Measurements from ENCODE around the gene ARL17B. TPM values are rescaled to one million over a fixed set of nuclear protein-coding genes. Genes with fewer than 3 reads are reported as not detected.
"Not testable (repeated sequence)": the region's sequence is repeated elsewhere in the genome, so short reads cannot be mapped to it uniquely, and the experiment has no call there.

The ARL17B gene
- 4.6 and 5.1 TPM in 2 replicates for polyA plus RNA-seq (2013)

DNA sequence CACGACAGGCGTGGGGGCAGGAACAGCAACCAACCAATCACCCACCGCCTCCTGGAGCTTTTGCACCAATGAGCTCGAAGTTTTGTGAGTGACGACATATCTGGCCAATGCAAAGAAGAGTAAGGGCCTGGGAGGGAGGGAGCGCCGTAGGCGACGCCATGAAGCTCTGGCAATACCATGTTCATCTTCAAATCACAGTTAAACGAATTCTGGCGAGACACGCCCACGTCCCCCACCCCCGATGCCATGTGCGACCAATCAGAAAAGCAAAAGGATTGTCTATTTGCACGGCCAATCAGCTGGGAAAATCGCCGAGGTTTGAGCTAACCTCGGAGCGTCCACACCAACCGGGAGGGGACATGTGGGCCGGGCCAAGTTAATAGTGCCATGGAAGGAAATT lies at the start of gene ARL17B:
ARL17B (minus strand) TSS at position 12 of the 400 bp plus-strand sequence. CDS start 3,369 bp downstream, outside the sequence.
- not testable (repeated sequence) for H2AK5ac ChIP-seq (ENCODE audit: low read length); H3K27me3 ChIP-seq (ENCODE audit: insufficient read depth, low read length); H3K14ac ChIP-seq (ENCODE audit: low read length); H2BK12ac ChIP-seq (ENCODE audit: low read length); H2BK5ac ChIP-seq (ENCODE audit: low read depth, low read length, poor library complexity); H3K27ac ChIP-seq (ENCODE audit: low read depth, low read length); H3K9me3 ChIP-seq (ENCODE audit: insufficient read depth, low read depth, low read length); H3K4me3 ChIP-seq (ENCODE audit: low read depth, low read length); H3K79me1 ChIP-seq (ENCODE audit: low read length); H2BK120ac ChIP-seq (ENCODE audit: insufficient read depth, low read length, poor library complexity); H3K18ac ChIP-seq (ENCODE audit: low read length); H3K36me3 ChIP-seq (ENCODE audit: control insufficient read depth in 1 of 2, insufficient read depth in 2 of 2, low read length in 2 of 2); H4K91ac ChIP-seq (ENCODE audit: low read depth, low read length); H3K23ac ChIP-seq (ENCODE audit: low read length); H3K79me2 ChIP-seq (ENCODE audit: control insufficient read depth, insufficient read depth, low read length, poor library complexity); H4K8ac ChIP-seq (ENCODE audit: low read depth, low read length); DNase-seq; H3K9ac ChIP-seq (ENCODE audit: low read length); H3K4me2 ChIP-seq (ENCODE audit: low read length); H2AFZ ChIP-seq (ENCODE audit: insufficient read depth, low read length, poor library complexity); H3K4ac ChIP-seq (ENCODE audit: low read depth, low read length); H3K4me1 ChIP-seq (ENCODE audit: control insufficient read depth in 1 of 2, insufficient read depth in 2 of 2, low read length in 2 of 2); H4K12ac ChIP-seq (ENCODE audit: low read depth, low read length)
- WGBS (ENCODE audit: extremely low coverage, insufficient coverage, insufficient read length): no CpG with 5 or more reads among the region's 22 CpGs

DNA sequence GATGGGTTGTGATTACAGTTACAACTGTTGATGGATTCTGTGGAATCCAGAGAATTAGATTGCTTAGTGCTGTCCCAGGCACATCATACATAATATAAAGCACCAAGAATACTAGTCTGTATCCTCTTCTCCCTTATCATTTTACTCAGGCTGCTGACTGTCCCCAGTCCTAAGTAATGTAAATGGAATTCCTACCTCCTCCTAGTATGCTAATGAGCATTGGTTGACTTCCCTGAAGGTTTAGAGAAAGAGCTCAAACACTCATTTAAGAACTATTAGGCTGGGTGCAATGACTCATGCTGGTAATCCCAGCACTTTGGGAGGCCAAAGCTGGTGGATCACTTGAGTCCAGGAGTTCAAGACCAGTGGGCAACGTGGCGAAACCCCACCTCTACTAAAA lies 48.3 kb upstream of the ARL17B start:
- no CpG with 5 or more reads among the region's 2 CpGs for WGBS (ENCODE audit: extremely low coverage, insufficient coverage, insufficient read length)
- not testable (repeated sequence) for H3K4me3 ChIP-seq (ENCODE audit: low read depth, low read length)

GRCh38 chr17:46407155-46407554 lies 45.6 kb upstream of the ARL17B start:
- not testable (repeated sequence) for H3K79me2 ChIP-seq (ENCODE audit: control insufficient read depth, insufficient read depth, low read length, poor library complexity); H2AK5ac ChIP-seq (ENCODE audit: low read length); H3K79me1 ChIP-seq (ENCODE audit: low read length); H3K4me2 ChIP-seq (ENCODE audit: low read length); DNase-seq; H3K36me3 ChIP-seq (ENCODE audit: control insufficient read depth in 1 of 2, insufficient read depth in 2 of 2, low read length in 2 of 2); H3K9ac ChIP-seq (ENCODE audit: low read length); H2BK120ac ChIP-seq (ENCODE audit: insufficient read depth, low read length, poor library complexity); H4K8ac ChIP-seq (ENCODE audit: low read depth, low read length); H3K23ac ChIP-seq (ENCODE audit: low read length); H3K9me3 ChIP-seq (ENCODE audit: insufficient read depth, low read depth, low read length); H3K4me3 ChIP-seq (ENCODE audit: low read depth, low read length); H3K18ac ChIP-seq (ENCODE audit: low read length); H2BK12ac ChIP-seq (ENCODE audit: low read length); H3K4ac ChIP-seq (ENCODE audit: low read depth, low read length); H4K91ac ChIP-seq (ENCODE audit: low read depth, low read length); H3K4me1 ChIP-seq (ENCODE audit: control insufficient read depth in 1 of 2, insufficient read depth in 2 of 2, low read length in 2 of 2); H2BK5ac ChIP-seq (ENCODE audit: low read depth, low read length, poor library complexity); H3K14ac ChIP-seq (ENCODE audit: low read length); H4K12ac ChIP-seq (ENCODE audit: low read depth, low read length); H3K27me3 ChIP-seq (ENCODE audit: insufficient read depth, low read length); H3K27ac ChIP-seq (ENCODE audit: low read depth, low read length); H2AFZ ChIP-seq (ENCODE audit: insufficient read depth, low read length, poor library complexity)
- no CpG with 5 or more reads among the region's 5 CpGs for WGBS (ENCODE audit: extremely low coverage, insufficient coverage, insufficient read length)

More for the DNA sequence above, 48.3 kb upstream of the ARL17B start:
- not testable (repeated sequence) for H3K36me3 ChIP-seq (ENCODE audit: control insufficient read depth in 1 of 2, insufficient read depth in 2 of 2, low read length in 2 of 2); H2BK5ac ChIP-seq (ENCODE audit: low read depth, low read length, poor library complexity); H3K79me2 ChIP-seq (ENCODE audit: control insufficient read depth, insufficient read depth, low read length, poor library complexity); H4K8ac ChIP-seq (ENCODE audit: low read depth, low read length); H2BK120ac ChIP-seq (ENCODE audit: insufficient read depth, low read length, poor library complexity); H3K27ac ChIP-seq (ENCODE audit: low read depth, low read length); H2AK5ac ChIP-seq (ENCODE audit: low read length); H3K23ac ChIP-seq (ENCODE audit: low read length); H2AFZ ChIP-seq (ENCODE audit: insufficient read depth, low read length, poor library complexity); H2BK12ac ChIP-seq (ENCODE audit: low read length); H4K91ac ChIP-seq (ENCODE audit: low read depth, low read length); H3K4me1 ChIP-seq (ENCODE audit: control insufficient read depth in 1 of 2, insufficient read depth in 2 of 2, low read length in 2 of 2); H3K14ac ChIP-seq (ENCODE audit: low read length); H3K4me2 ChIP-seq (ENCODE audit: low read length); H3K9me3 ChIP-seq (ENCODE audit: insufficient read depth, low read depth, low read length); H3K9ac ChIP-seq (ENCODE audit: low read length); H3K4ac ChIP-seq (ENCODE audit: low read depth, low read length); DNase-seq; H3K18ac ChIP-seq (ENCODE audit: low read length); H3K27me3 ChIP-seq (ENCODE audit: insufficient read depth, low read length); H3K79me1 ChIP-seq (ENCODE audit: low read length); H4K12ac ChIP-seq (ENCODE audit: low read depth, low read length)

- not testable (repeated sequence) for DNase-seq; H2AK5ac ChIP-seq (ENCODE audit: low read length); H3K36me3 ChIP-seq (ENCODE audit: control insufficient read depth in 1 of 2, insufficient read depth in 2 of 2, low read length in 2 of 2); H3K9ac ChIP-seq (ENCODE audit: low read length); H3K4me3 ChIP-seq (ENCODE audit: low read depth, low read length); H3K23ac ChIP-seq (ENCODE audit: low read length); H2BK120ac ChIP-seq (ENCODE audit: insufficient read depth, low read length, poor library complexity); H2BK12ac ChIP-seq (ENCODE audit: low read length); H3K27me3 ChIP-seq (ENCODE audit: insufficient read depth, low read length); H3K14ac ChIP-seq (ENCODE audit: low read length); H3K4ac ChIP-seq (ENCODE audit: low read depth, low read length); H4K91ac ChIP-seq (ENCODE audit: low read depth, low read length); H4K12ac ChIP-seq (ENCODE audit: low read depth, low read length); H2AFZ ChIP-seq (ENCODE audit: insufficient read depth, low read length, poor library complexity); H3K4me1 ChIP-seq (ENCODE audit: control insufficient read depth in 1 of 2, insufficient read depth in 2 of 2, low read length in 2 of 2); H3K79me1 ChIP-seq (ENCODE audit: low read length); H3K27ac ChIP-seq (ENCODE audit: low read depth, low read length); H3K9me3 ChIP-seq (ENCODE audit: insufficient read depth, low read depth, low read length); H3K4me2 ChIP-seq (ENCODE audit: low read length); H3K18ac ChIP-seq (ENCODE audit: low read length); H3K79me2 ChIP-seq (ENCODE audit: control insufficient read depth, insufficient read depth, low read length, poor library complexity); H2BK5ac ChIP-seq (ENCODE audit: low read depth, low read length, poor library complexity); H4K8ac ChIP-seq (ENCODE audit: low read depth, low read length)
- WGBS (ENCODE audit: extremely low coverage, insufficient coverage, insufficient read length): no CpG with 5 or more reads among the region's 2 CpGs
These were observed 39.6 kb upstream of the ARL17B start for GRCh38 chr17:46401033-46401787.
